Measurements from ENCODE around the gene CDC7. TPM values are rescaled to one million over a fixed set of nuclear protein-coding genes. Genes with fewer than 3 reads are reported as not detected.

CDC7 gene
- total and polyA plus RNA-seq, 9 of the 15 experiments (the other 6 are each of a cell fraction or from before 2014, with no cell fraction given) = 22.3 to 66.8 (median 44.2) TPM

DNA sequence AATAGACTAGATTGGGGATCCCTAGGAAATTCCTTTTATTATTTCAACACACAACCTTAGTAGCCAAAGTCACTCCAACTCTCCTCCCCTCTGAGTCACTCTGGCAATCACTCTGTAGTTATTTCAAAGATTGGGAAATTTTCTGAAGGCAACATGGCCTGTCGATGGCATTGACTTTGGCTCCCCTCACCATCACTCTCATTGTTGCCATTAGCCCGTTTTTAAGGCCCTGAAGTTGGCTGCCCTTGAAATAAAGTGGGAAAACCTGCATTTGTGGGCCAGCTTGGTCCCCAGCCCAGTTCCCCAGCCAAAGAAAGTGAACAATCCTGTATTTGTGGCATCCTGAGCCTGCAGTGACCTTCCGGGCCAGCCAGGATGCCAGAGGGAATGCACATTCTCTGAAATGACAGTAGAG is 52.5 kb downstream of the CDC7 start:
- no peak overlapping the region for H3K4me3 ChIP-seq
- H3K36me3 ChIP-seq (ENCODE audit: control insufficient read depth, insufficient read depth, low read length) = no peaks in the 10 kb centered on the region
- FAIRE-seq (no peak), DNase-seq (ENCODE audit: extremely low read depth in 1 of 4, low spot score in 3 of 4) (no peak), ATAC-seq (no peak)
- H3K4me1 ChIP-seq (replicated peaks in 1 of 2; ENCODE audit: control insufficient read depth in 2 of 2, insufficient read depth in 2 of 2, low read length in 2 of 2) = peaks cover 14 to 29% of the 10 kb centered on the region in 2 experiments
- no peaks in the 10 kb centered on the region for H3K9me1 ChIP-seq (ENCODE audit: control insufficient read depth, insufficient read depth, low read length)
- H3K9me3 ChIP-seq (replicated peaks; ENCODE audit: control insufficient read depth, insufficient read depth, low read depth, low read length) = no peaks in the 10 kb centered on the region
- intact Hi-C loops (cut with micrococcal nuclease) (loop anchor here (10.0 kb wide), 2 partner anchors 152 to 182 kb away; no protein-coding TSS in a partner anchor), in situ Hi-C loops (cut with MboI) (no loop called here)
- H3K9ac ChIP-seq (ENCODE audit: insufficient read depth in 1 of 2, low read depth in 2 of 2, low read length in 2 of 2) = no peak overlapping the region
- no peaks in the 10 kb centered on the region for H3K27me3 ChIP-seq (ENCODE audit: control insufficient read depth in 2 of 2, insufficient read depth in 2 of 2, low read length in 2 of 2)
- BruUV-seq (replicated peaks) = no TSS peak
- 25% methylated on average over 2 of the region's 3 CpGs for WGBS (ENCODE audit: insufficient coverage, low coverage, missing lambda C conversion rate)
- no peak overlapping the region for H3K27ac ChIP-seq (ENCODE audit: extremely low read depth, low read depth, low read length)
- H3K79me2 ChIP-seq (ENCODE audit: control insufficient read depth, insufficient read depth, low read length) = no peaks in the 10 kb centered on the region
- no peak overlapping the region for H2AFZ ChIP-seq (ENCODE audit: low read depth, low read length)
- ChIA-PET CTCF (ENCODE audit: low intra/inter-chr PET ratio) (no interaction called here), POLR2A (no interaction called here)
- no peak overlapping the region for H3K4me2 ChIP-seq (ENCODE audit: insufficient read depth, low read length)
- TF ChIP-seq CEBPG (CRISPR knock-in tag; IDR thresholded peaks at IDR 0.05) (no peak), CEBPG (tag; conservative IDR thresholded peaks at IDR 0.05 in 1 of 2, IDR thresholded peaks at IDR 0.05 in 1 of 2) (0 out of 4 replicates have a peak, but pooled peaks of 1 of the 2 experiments have one; percentile 16), HLTF (IDR thresholded peaks at IDR 0.05) (no peak)
- 0 out of 2 replicates have a peak, but pooled peaks cover 3% of the 10 kb centered on the region for H4K20me1 ChIP-seq (replicated peaks; ENCODE audit: control insufficient read depth, insufficient read depth, low read length)

DNA sequence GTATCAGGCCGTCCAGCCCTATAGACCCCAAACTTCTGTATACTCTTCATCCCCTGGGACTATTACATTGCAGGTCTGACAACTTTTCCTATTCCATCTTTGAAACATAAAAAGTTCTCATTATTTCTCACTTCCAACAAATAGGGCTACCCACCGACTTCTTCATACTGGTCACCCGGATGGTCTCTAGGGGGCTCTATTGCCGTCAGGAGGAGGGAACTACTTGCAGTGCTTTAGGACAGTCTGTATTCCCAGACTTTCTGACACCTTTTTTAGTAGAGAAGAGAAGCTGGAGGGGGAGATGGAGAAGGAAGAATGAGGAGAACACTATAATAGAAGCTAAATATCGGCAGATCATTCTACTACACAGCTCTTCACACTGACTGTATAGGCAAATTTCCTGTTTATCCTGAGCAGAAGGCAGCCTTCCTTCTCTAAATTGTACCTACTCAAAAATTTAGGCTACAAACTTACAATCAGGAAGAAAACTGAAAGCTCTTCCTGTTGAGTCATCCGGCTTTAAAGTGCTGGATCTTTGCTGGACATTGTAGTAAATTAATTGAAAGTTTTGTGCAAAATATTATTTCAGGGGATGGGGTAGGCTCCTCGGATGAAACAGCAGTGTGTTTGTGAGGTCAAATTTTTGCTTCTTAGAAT is 54.6 kb downstream of the CDC7 start:
- Histone ChIP-seq H3K79me2 (ENCODE audit: control insufficient read depth, insufficient read depth, low read length) (no peaks in the 10 kb centered on the region), H3K27ac (ENCODE audit: extremely low read depth, low read depth, low read length) (peak overlapping the region; percentile 56; the same call in 1 of the 3 replicates), H3K4me2 (ENCODE audit: insufficient read depth, low read length) (no peak overlapping the region; the same call in 1 of the 2 replicates), H3K27me3 (ENCODE audit: control insufficient read depth in 2 of 2, insufficient read depth in 2 of 2, low read length in 2 of 2) (no peaks in the 10 kb centered on the region), H4K20me1 (replicated peaks; ENCODE audit: control insufficient read depth, insufficient read depth, low read length) (0 out of 2 replicates have a peak, but pooled peaks cover 3% of the 10 kb centered on the region), H3K9me1 (ENCODE audit: control insufficient read depth, insufficient read depth, low read length) (no peaks in the 10 kb centered on the region), H3K9ac (ENCODE audit: insufficient read depth in 1 of 2, low read depth in 2 of 2, low read length in 2 of 2) (no peak overlapping the region), H3K4me3 (no peak overlapping the region), H3K36me3 (ENCODE audit: control insufficient read depth, insufficient read depth, low read length) (no peaks in the 10 kb centered on the region), H3K4me1 (replicated peaks in 1 of 2; ENCODE audit: control insufficient read depth in 2 of 2, insufficient read depth in 2 of 2, low read length in 2 of 2) (peaks cover 14 to 29% of the 10 kb centered on the region in 2 experiments), H3K9me3 (replicated peaks; ENCODE audit: control insufficient read depth, insufficient read depth, low read depth, low read length) (no peaks in the 10 kb centered on the region), H2AFZ (ENCODE audit: low read depth, low read length) (peak overlapping the region; percentile 49)
- CTCF ChIA-PET (ENCODE audit: low intra/inter-chr PET ratio) = no interaction called here
- intact Hi-C loops (cut with micrococcal nuclease) = loop anchor here (10.0 kb wide), 2 partner anchors 150 to 180 kb away; no protein-coding TSS in a partner anchor
- peak in 2 of 4 experiments; percentile 37 to 47 for DNase-seq (ENCODE audit: extremely low read depth in 1 of 4, low spot score in 3 of 4)
- in situ Hi-C loops (cut with MboI) = no loop called here
- peak; percentile 69 for ATAC-seq
- FAIRE-seq = no peak
- WGBS (ENCODE audit: insufficient coverage, low coverage, missing lambda C conversion rate) = 33% methylated on average over 7 of the region's 7 CpGs
- POLR2A ChIA-PET = interaction anchor here (0.5 to 1.4 kb wide), 3 partner anchors 10 to 226 kb away, joined by 3 to 5 read pairs (median 3); no protein-coding TSS in a partner anchor
- BruUV-seq (replicated peaks) = no TSS peak
- TF ChIP-seq, protein P1, sequence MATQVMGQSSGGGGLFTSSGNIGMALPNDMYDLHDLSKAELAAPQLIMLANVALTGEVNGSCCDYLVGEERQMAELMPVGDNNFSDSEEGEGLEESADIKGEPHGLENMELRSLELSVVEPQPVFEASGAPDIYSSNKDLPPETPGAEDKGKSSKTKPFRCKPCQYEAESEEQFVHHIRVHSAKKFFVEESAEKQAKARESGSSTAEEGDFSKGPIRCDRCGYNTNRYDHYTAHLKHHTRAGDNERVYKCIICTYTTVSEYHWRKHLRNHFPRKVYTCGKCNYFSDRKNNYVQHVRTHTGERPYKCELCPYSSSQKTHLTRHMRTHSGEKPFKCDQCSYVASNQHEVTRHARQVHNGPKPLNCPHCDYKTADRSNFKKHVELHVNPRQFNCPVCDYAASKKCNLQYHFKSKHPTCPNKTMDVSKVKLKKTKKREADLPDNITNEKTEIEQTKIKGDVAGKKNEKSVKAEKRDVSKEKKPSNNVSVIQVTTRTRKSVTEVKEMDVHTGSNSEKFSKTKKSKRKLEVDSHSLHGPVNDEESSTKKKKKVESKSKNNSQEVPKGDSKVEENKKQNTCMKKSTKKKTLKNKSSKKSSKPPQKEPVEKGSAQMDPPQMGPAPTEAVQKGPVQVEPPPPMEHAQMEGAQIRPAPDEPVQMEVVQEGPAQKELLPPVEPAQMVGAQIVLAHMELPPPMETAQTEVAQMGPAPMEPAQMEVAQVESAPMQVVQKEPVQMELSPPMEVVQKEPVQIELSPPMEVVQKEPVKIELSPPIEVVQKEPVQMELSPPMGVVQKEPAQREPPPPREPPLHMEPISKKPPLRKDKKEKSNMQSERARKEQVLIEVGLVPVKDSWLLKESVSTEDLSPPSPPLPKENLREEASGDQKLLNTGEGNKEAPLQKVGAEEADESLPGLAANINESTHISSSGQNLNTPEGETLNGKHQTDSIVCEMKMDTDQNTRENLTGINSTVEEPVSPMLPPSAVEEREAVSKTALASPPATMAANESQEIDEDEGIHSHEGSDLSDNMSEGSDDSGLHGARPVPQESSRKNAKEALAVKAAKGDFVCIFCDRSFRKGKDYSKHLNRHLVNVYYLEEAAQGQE (IDR thresholded peaks at IDR 0.05; ENCODE audit: borderline replicate concordance) = peak; percentile 19; the same call in 1 of the 2 replicates
- TF ChIP-seq, protein P1 (CRISPR knock-in tag; IDR thresholded peaks at IDR 0.05; ENCODE audit: low read depth) = no peak
- no peak for TF ChIP-seq TGIF2 (CRISPR knock-in tag; IDR thresholded peaks at IDR 0.05)
- no peak for TF ChIP-seq TCF7L2 (IDR thresholded peaks at IDR 0.05; ENCODE audit: low read depth, low read length)
